RWPE1 (cell line): ENCODE data around the gene TBC1D1.

Source experiments
- CTCF ChIA-PET: fragments of 350-600 bp; sonication (Branson Sonifier 250); formaldehyde crosslinking; extraction: SDS; loops from one replicate; lab custom pipeline; 2021; lab: Yijun Ruan, JAX
- POLR2A ChIA-PET: fragments of 400-600 bp; formaldehyde crosslinking; extraction: SDS; loops from one replicate; lab custom pipeline; 2020; ENCODE audit warnings: antibody characterized with exemption; ENCODE audit not compliant: low non-redundant PET; lab: Yijun Ruan, JAX
- DNase-seq: peaks from one replicate; pipeline ENCODE4 v3.0.0; 2012; ENCODE audit warnings: low spot score
- H3K27ac ChIP-seq: fragments of 450-650 bp; 2 replicates; pipeline ENCODE4 v1.5.1; 2017
- TF ChIP-seq, protein P1 (sequence below): fragments of 450-650 bp; conservative IDR thresholded peaks from 2 replicates; pipeline ENCODE4 v1.5.1; 2017; ENCODE audit warnings: low read depth, mild to moderate bottlenecking

TBC1D1 gene

DNA sequence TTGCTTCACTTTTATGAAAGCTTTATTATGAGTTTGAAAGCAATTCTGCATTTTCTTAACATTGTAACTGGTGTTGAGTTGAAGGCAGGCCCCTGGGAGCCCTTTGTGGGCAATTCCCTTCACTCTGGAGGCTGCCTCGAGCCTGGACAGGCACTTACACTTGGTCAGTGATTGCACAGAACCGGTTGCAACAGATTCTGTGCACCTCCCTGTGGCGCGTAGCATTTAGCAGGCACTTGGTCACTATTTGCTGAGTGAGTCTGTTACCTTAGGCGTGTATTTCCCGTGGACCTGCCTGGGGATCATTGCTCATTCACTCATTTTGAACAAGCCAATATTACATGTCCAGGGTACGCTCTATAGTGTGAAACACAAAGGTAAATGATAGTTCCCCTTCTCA, 149.7 kb downstream of the TBC1D1 start:
- POLR2A ChIA-PET = no interaction called here
- peak; percentile 13 for DNase-seq
- CTCF ChIA-PET = no interaction called here
- TF ChIP-seq, protein P1, sequence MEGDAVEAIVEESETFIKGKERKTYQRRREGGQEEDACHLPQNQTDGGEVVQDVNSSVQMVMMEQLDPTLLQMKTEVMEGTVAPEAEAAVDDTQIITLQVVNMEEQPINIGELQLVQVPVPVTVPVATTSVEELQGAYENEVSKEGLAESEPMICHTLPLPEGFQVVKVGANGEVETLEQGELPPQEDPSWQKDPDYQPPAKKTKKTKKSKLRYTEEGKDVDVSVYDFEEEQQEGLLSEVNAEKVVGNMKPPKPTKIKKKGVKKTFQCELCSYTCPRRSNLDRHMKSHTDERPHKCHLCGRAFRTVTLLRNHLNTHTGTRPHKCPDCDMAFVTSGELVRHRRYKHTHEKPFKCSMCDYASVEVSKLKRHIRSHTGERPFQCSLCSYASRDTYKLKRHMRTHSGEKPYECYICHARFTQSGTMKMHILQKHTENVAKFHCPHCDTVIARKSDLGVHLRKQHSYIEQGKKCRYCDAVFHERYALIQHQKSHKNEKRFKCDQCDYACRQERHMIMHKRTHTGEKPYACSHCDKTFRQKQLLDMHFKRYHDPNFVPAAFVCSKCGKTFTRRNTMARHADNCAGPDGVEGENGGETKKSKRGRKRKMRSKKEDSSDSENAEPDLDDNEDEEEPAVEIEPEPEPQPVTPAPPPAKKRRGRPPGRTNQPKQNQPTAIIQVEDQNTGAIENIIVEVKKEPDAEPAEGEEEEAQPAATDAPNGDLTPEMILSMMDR = no peak
- H3K27ac ChIP-seq = no peak overlapping the region

DNA sequence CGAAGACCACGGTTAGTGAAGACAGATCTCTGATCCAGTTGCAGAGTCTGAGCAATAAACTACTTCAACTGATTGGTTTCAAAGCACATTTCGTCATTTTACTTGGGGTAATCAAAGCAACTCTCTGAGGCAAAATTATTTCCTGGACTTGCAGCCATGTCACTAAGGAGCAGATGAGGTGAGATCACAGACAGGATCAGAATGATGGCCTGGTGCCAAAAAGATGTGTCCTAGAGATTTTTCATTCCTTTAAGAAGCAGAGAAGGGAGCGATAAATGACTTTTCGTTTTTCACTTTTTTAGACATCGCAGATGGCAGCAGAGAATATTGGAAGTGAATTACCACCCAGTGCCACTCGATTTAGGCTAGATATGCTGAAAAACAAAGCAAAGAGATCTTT, 153.2 kb downstream of the TBC1D1 start:
- no peak for DNase-seq
- no peak overlapping the region for H3K27ac ChIP-seq
- CTCF ChIA-PET = interaction anchor here (0.6 kb wide), 1 partner anchor 18 kb away, joined by 3 read pairs; no protein-coding TSS in a partner anchor
- TF ChIP-seq, protein P1 = no peak
- POLR2A ChIA-PET = no interaction called here

DNA sequence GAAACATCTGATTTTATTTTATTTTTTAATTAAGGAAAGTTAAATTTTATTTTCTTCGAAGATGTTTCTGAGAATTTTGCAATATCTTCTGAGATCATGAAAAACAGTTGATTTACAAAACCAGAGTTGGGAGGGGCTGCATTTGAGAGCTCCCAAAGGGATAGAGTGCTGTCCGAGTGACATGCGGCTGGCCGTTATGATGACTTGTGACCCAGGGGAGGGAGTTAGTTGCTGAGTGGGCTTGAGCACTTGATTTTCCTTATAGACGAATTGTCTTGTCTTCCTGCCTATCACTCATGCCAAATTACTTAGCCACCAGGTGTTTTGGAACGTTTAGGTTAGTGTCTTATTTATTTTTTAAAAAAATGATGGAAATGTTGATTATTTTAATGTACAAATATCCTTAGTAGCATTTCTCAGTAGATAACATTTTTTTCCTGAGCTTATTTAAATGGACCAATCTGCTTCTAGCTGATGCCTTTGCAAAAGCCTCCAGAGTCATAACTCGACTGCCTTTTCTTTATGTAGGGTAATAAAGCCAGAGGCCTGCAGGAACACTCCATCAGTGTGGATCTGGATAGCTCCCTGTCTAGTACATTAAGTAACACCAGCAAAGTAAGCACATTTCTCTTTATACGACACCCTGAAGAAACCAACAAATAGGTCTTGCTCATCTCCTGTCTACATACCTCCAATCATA, 154.6 kb downstream of the TBC1D1 start:
- no peak for DNase-seq
- H3K27ac ChIP-seq = no peak overlapping the region
- ChIA-PET POLR2A (no interaction called here), CTCF (no interaction called here)
- TF ChIP-seq, protein P1 = no peak

DNA sequence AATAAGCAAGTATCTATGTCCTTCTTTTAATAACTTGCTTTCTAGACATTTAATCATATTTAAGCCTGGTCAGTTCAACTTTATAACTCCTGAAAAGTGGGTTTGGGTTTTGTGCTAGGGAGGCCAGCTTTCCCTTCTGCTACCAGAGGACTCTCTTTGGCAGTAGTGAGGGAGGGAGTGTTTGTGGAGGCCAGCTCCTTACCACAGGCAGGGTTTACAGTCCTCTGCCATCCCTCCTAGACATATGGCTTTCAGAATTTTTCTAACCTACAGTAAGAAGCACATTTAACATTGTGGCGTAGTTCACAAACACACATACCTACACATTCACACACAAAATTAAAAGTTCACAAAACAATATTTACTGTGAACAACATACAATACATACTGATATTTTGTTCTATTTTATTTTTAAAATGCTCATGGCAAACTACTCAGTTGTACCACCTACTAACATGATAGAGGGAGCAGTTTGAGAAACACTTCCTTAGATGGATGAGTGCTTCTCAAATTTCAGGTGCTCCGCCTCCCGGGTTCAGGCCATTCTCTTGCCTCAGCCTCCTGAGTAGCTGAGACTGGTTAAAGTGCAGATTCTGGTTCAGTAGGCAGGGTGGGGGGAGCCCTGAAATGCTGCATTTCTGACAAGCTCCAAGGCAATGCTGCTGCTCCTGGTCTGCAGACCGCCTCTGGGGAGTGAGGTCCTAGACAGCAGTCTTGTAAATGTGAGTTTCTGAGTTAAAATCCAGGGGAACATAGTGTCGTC, 156.0 kb downstream of the TBC1D1 start:
- no peak for DNase-seq
- POLR2A ChIA-PET = no interaction called here
- TF ChIP-seq, protein P1 = no peak
- no peak overlapping the region for H3K27ac ChIP-seq
- CTCF ChIA-PET = interaction anchor here (0.6 kb wide), 2 partner anchors 28 kb away, joined by 3 read pairs; no protein-coding TSS in a partner anchor

DNA sequence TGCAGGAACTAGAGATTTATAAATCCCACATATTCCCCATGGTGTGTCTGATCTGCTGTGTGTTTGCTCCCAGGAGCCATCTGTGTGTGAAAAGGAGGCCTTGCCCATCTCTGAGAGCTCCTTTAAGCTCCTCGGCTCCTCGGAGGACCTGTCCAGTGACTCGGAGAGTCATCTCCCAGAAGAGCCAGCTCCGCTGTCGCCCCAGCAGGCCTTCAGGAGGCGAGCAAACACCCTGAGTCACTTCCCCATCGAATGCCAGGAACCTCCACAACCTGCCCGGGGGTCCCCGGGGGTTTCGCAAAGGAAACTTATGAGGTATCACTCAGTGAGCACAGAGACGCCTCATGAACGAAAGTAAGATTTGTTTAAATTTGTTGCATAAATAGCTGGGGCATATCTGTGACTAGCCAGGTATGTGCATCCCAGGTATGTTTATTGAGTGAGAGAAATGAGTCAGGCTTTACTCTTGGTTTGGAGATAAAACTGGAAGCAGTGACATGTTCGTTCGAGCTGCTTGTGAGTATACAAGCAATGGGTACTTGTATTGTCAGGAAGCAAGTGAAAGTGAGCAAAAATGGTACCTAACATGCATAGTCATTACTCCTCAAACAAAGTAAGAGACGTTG, 158.8 kb downstream of the TBC1D1 start:
- DNase-seq = peak; percentile 46
- no peak overlapping the region for H3K27ac ChIP-seq
- ChIA-PET CTCF (interaction anchor here (0.6 to 0.7 kb wide), 2 partner anchors 130 to 624 kb away, joined by 3 to 5 read pairs; no protein-coding TSS in a partner anchor), POLR2A (interaction anchor here (0.5 to 0.7 kb wide), 2 partner anchors 84 to 1112 kb away, joined by 3 to 4 read pairs; no protein-coding TSS in a partner anchor)
- TF ChIP-seq, protein P1 = no peak
